HG02571 (cell line): ENCODE results near the gene ACAP1.

Experiments
- ATAC-seq: cut with Tn5 transposase; IDR thresholded peaks from one replicate; pipeline ENCODE4 v1.9.1; 2021; ENCODE audit warnings: mild to moderate bottlenecking, moderate library complexity; ENCODE audit not compliant: unreplicated experiment

Gene ACAP1

GRCh38 chr17:7309628-7310027 lies 26.7 kb upstream of the ACAP1 start:
- no peak for ATAC-seq

GRCh38 chr17:7311110-7311705 lies 25.1 kb upstream of the ACAP1 start:
- ATAC-seq: no peak

- ATAC-seq: no peak
Measured at GRCh38 chr17:7312432-7313087, 23.8 kb upstream of the ACAP1 start.

DNA sequence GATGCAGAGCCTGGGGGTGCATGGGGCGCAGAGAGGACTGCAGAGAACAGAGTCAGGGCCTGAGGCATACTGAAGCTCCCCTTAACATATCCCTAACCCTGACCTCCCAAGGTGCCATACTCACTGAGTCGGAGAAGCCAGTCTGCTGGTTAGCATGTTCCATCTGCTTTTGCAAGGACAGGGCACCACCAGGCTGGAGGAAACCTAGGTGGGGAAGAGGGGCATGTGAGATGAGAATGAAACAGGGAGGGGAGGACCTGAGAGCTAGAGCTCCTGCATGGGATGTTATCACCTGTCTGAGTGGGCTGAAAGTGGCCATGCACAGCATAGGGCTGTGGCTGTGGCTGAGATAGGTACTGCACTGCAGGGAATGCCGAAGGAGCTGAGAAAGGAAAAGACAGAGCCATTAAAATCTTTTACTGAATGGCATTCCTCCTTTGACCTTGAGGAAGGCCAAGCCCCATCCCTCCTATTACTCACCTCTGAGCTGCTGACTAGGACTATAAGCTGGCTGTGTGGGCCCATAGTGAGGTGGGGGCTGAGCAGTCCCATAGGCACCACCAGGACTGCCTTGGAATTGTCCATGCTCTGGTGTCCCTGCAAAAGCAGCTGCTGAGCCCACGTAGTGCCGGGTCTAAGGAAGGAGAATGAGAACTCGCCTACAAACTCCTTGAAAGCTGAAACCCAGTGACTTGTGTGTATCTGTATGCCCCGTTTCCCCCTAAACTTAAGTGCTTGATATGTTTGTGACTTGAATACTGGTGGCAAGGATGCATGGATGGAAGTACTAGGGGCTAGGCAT lies 23.0 kb upstream of the ACAP1 start:
- no peak for ATAC-seq

DNA sequence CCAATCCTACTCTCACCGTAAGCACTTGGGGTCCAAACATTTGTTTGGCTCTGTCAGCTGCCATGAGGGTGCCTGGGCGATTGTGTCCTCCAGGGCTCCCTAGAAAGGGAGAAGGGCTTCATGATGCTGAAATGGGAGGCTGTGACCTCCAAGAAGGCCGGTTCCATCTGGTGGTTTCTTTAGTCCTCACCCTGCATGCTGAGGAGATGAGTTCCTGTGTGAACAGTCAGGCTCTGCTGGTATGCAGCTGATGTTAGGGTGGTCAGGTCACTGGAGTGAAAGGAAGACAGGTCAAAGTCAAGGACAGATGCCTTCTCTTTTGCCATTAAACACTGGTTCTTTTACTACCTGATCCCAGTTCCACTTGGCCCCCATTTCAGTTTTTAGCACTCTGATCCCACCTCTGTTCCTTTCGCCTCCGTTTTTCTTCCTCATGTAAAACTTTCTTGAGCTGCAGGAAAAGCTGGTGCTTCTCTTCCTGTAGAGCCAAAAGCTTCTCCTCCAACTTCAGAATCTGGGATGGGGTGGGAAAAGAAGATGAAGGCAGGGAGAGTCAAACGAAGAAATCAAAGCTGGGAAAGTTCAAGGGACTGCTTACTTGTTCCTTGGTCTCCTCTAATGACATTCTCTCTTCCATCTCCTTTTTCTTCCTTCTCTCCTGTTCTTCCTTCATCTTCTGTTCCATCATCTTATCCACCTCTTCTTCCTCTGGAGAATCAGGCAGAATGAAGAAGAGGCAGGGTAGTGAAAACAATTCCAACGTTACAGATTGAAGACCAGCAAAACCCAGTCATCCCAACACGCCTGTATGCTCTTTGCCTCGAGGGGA lies 22.2 kb upstream of the ACAP1 start:
- ATAC-seq: no peak

- ATAC-seq: peak; percentile 61
Measured at GRCh38 chr17:7314719-7315569, 21.4 kb upstream of the ACAP1 start, which contains the start of gene GPS2. TSS of gene GPS2 (minus strand) at chr17:7315360. CDS start at chr17:7315052, 308 bp downstream.

GRCh38 chr17:7315570-7316235 lies 20.6 kb upstream of the ACAP1 start:
- ATAC-seq: no peak

DNA sequence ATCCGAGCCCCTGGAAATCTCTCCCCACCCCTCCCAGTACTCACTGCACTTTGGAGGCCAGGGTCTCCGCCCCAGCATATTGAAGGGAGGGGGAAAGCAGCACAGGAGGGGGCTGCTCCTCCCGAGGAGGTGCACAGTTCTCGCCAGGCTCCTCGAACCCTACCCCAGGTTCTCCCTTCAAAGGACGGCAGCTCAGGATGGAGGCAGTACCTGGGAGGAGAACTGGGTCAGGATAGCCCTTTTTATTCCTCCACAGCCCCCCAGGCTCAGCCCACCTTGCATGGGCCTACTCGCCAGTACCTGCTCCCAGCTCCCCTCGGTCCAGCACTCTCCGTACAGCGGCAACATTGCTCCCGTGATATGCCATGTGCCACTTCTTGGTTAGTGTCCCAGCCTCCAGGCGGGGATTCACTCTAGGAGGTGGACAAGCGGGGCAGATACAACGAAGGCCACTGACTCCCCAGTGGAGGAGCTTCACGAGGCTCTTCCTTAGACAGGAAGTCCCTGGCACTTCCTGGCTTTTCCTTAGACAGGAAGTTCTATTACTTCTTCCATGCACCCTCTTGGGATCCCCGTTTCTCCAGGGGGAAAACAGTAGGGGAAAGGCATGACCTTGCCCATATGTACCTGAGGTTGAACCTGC lies 19.0 kb upstream of the ACAP1 start:
- no peak for ATAC-seq

DNA sequence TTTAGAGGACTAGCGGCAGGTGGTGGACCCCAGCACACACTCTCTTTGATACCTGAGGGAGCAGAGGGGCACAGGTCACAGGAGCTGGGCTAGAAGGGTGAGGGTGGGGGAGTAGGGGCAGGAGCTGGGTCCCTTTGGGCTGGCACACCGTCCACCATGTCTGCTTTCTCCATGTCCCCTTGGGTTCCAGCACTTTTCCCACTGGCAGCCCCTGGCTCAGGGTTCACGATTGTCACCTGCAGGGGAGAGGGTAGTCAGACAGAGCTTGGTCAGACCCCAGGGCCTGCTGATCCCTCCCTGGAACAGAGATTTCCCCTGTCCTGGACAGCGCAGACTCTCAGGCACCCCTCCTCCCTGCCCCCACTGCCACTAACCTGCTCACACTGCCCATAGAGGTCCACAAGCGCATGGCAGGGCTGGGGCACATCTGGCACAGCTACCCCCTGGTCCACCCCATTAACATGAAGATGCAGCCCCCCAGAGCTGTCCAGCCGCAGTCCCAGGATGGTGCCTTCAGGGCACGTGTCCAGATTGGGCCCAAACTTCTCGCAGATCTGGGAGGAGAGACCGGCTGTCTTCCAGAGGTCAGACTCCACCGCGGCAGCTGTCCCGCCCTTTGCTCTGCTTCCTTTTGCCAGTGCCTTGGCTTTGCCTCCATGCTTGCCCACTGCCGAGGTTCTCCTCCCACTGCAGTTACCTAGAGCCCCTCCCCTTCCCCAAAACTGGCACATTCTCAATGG lies 18.0 kb upstream of the ACAP1 start:
- no peak for ATAC-seq

DNA sequence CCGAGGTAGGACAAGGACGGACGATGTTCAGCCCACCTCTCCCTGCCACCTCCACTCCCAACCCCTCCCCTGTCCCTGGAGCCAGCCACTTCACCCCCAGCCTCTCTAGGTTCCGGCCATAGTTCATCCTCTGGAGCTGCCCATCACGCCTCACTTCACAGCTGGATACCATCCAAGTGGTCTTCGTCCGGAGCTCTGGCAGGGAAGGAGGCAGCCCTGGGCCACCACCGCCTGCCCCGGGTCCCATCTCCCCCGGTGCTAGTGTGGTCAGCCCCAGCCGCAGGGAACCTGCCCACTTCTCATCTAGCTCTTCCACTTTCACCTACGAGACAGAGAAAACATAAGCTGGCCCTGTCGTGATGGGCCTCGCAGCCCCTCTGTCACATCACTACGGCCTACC lies 14.9 kb upstream of the ACAP1 start:
- ATAC-seq: no peak

DNA sequence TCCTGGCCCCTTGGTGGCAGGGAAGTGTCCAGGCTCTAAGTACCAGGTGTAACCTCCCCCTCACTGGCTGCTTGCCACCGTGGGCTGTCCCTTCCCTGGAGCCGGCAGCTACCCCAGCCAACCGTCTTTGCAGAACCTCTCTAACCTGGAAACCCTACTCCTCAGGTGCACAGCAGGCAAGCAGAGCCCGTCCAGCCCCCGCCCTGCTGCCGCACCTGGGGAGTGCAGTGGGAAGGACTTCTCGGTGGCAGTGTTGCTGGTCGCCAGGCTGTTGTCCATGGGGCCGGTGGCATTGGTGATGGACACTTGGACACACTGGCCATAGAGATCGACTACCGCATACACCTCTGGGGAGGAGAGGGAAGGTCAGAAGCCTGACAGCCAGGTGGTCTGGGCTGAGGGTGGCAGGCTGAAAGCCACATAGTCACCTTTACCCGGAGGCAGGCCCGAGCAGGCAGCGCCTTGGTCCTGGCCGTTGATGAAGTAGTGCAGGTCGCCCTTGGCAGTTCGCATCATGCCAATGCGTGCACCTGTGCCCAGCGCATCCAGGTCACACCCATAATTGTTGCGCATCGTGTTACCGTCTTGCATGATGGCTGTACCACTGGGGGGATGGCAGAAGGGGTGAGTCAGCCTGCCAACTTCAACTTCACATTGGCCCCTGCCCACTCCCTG lies 13.7 kb upstream of the ACAP1 start:
- no peak for ATAC-seq

GRCh38 chr17:7323731-7324437 lies 12.4 kb upstream of the ACAP1 start:
- ATAC-seq: no peak

GRCh38 chr17:7324438-7324779 lies 11.9 kb upstream of the ACAP1 start:
- no peak for ATAC-seq

DNA sequence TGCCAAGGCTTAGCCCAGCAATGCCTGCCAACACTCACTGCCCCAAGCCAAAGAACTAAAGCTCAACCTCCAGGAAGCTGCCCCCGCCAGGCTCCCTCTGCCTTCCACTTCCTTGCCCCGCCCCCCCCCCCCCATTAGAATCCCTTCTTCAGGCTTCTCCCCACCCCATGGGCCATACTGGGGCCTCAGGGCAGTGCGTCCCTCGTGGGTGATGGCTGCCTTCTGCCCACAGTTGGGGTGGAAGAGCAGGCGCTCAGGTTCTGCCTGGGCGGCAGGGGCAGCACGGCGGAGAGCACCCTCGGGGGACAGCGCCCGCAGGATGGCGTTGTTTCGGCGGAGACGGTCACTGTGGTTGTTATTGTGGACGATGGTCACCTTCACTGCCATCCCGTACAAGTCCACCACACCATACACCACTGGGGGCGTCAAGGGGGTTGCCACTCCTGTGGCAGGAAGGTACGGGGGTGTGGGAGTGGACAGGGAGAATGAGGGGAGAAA lies 11.2 kb upstream of the ACAP1 start:
- ATAC-seq: no peak

GRCh38 chr17:7326186-7326585 lies 10.1 kb upstream of the ACAP1 start:
- no peak for ATAC-seq

GRCh38 chr17:7327056-7327455 lies 9.3 kb upstream of the ACAP1 start:
- ATAC-seq: no peak

DNA sequence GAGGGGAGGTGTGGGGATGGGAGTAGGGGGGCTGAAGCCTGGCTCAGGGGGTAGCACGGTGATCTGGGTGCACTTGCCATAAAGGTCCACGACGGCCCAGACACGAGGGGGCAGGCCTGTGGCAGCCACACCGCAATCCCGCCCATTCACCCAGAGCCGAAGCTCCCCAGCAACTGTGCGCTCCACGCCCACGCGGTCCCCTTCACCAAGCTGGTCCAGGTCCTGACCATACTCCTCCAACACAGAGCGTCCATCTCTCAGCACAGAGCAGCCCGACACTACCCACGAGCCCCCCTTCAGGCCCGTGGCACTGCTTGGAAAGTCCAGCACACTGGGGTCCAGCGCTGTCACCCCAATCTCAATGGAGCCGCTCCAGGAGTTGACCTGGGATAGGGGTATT lies 8.8 kb upstream of the ACAP1 start:
- ATAC-seq: no peak
